Activated T-helper 1 cell treated with anti-CD3 and anti-CD28 coated beads, Interleukin-12 subunit alpha, Interleukin-12 subunit beta, Interleukin-2, Interleukin-4 antibody, amounts not matched to agents 30 ng/mL and 10 ng/mL and 1 ng/mL, durations not matched to agents 14 hours and 24 hours and 36 hours (primary cell): ENCODE data around the gene SPAG4. TPM values are rescaled to one million over a fixed set of nuclear protein-coding genes. Genes with fewer than 3 reads are reported as not detected.

Experiments
- DNase-seq: peaks from one replicate; pipeline ENCODE4 v3.0.0; 2021; ENCODE audit warnings: low spot score
- H3K27ac Mint-ChIP-seq: one replicate; pipeline ENCODE4 v1.8.0; 2021; ENCODE audit warnings: mild to moderate bottlenecking, mixed read lengths
- H3K27me3 Mint-ChIP-seq: one replicate; pipeline ENCODE4 v1.8.0; 2022; ENCODE audit warnings: mild to moderate bottlenecking, moderate library complexity, mixed read lengths; ENCODE audit not compliant: insufficient read depth
- H3K36me3 Mint-ChIP-seq: one replicate; pipeline ENCODE4 v1.8.0; 2021; ENCODE audit warnings: low read depth, mixed read lengths
- H3K4me1 Mint-ChIP-seq: one replicate; pipeline ENCODE4 v1.8.0; 2021; ENCODE audit warnings: low read depth, mixed read lengths
- H3K4me3 Mint-ChIP-seq: one replicate; pipeline ENCODE4 v1.8.0; 2021; ENCODE audit warnings: mild to moderate bottlenecking, moderate library complexity, mixed read lengths
- H3K9me3 Mint-ChIP-seq: one replicate; pipeline ENCODE4 v1.8.0; 2021; ENCODE audit warnings: mixed read lengths
- intact Hi-C: fragments of 100-400 bp; cut with micrococcal nuclease; formaldehyde crosslinking; loops from one replicate; pipeline ENCODE4 v1.15.1; 2024
- total RNA-seq: library from RNA; stranded (reverse); gene quantifications from 2 replicates; pipeline ENCODE4 v1.2.3, GENCODE V29; 2022

SPAG4 gene, protein sequence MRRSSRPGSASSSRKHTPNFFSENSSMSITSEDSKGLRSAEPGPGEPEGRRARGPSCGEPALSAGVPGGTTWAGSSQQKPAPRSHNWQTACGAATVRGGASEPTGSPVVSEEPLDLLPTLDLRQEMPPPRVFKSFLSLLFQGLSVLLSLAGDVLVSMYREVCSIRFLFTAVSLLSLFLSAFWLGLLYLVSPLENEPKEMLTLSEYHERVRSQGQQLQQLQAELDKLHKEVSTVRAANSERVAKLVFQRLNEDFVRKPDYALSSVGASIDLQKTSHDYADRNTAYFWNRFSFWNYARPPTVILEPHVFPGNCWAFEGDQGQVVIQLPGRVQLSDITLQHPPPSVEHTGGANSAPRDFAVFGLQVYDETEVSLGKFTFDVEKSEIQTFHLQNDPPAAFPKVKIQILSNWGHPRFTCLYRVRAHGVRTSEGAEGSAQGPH
- 3.6 and 5.1 TPM in 2 replicates for total RNA-seq

DNA sequence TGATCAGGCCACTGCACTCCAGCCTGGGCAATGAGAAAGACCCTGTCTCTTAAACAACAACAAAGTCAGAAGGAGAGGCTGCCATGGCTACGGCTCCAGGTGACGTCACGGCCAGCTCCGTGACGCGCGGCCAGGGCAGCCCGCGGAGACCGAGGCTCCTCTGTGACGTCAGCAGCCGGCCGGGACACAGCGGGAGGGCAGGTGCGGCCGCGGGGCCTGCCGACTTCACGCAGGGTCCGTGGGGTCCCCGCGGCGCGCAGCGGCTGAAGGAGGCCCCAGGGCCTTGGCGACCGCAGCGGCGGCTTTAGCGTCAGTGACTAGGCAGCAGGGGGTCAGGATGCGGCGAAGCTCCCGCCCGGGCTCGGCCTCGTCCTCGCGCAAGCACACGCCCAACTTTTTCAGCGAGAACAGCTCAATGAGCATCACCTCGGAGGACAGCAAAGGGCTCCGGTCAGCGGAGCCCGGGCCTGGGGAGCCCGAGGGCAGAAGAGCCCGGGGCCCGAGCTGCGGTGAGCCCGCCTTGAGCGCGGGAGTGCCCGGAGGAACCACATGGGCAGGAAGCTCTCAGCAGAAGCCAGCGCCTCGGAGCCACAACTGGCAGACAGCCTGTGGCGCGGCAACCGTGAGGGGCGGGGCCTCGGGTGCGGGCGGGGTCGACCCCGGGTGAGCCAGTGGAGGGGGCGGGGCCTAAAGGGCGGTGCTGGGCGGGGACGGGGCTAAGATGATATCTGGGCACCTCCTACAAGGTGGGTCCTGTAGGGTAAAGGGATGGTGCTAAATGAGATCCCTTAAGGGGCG lies at the start of gene SPAG4:
Gene SPAG4 (plus strand): TSS at position 163 of the 798 bp plus-strand sequence. CDS start 175 bp downstream, at position 338.
- intact Hi-C loops, result loop anchor here (1.0 to 5.0 kb wide), 10 partner anchors 15 to 851 kb away; partner anchors contain the start of genes CEP250, EIF6, NFS1 and RBM39
- Mint-ChIP-seq H3K27ac (peak within 1 kb of the TSS; percentile 95), H3K4me3 (peak within 1 kb of the TSS; percentile 88), H3K27me3 (no peaks in the 10 kb centered on the region), H3K4me1 (peaks cover 27% of the 10 kb centered on the region), H3K36me3 (no peaks in the 10 kb centered on the region), H3K9me3 (no peaks in the 10 kb centered on the region)
- DNase-seq, result peak; percentile 73

DNA sequence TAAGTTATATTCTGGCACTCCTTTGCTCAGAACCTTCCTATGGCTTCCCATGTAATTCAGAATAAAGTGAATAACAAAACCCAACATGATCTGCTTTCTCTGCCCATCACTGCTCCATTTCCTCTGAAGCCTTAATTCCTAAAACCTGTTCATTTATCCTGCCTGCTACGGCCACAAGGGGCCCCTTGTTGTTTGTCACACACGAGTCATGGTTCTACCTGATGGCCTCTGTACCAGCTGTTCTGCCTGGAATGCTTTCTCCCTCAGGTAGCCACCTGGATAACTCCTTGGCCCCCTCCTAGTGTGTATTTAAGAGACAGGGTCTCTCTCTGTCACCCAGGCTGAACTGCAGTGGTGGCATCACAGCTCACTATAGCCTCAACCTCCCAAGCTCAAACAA lies 47.0 kb upstream of the SPAG4 start:
- H3K27me3 Mint-ChIP-seq, result peaks cover 18% of the 10 kb centered on the region
- peaks cover 5% of the 10 kb centered on the region for H3K9me3 Mint-ChIP-seq
- DNase-seq, result no peak
- H3K4me3 Mint-ChIP-seq, result no peak overlapping the region
- H3K4me1 Mint-ChIP-seq, result no peaks in the 10 kb centered on the region
- intact Hi-C loops, result no loop called here
- H3K27ac Mint-ChIP-seq, result no peak overlapping the region
- H3K36me3 Mint-ChIP-seq, result no peaks in the 10 kb centered on the region

DNA sequence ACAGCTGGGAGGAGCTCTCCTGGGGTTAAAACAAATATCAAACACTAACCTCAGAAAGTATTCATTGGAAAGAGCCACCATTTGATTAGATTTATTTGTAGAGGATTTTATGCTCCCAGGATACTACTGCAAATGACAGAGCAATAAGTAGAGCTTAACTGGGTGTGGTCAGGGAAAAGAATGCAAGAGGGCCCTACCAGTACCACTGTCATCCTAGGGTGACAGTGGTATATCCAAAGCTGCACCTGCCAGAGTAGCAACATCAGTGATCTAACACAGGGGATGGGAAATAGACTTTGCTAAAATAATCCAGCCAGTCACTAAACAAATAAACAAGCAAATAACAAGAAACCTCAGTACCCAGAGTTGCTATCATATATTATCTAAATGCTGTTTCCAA lies 44.1 kb upstream of the SPAG4 start:
- Mint-ChIP-seq H3K4me1 (no peaks in the 10 kb centered on the region), H3K27ac (no peak overlapping the region), H3K36me3 (peaks cover 3% of the 10 kb centered on the region), H3K27me3 (peaks cover 19% of the 10 kb centered on the region), H3K4me3 (no peak overlapping the region), H3K9me3 (peaks cover 8% of the 10 kb centered on the region)
- no peak for DNase-seq
- intact Hi-C loops, result no loop called here

DNA sequence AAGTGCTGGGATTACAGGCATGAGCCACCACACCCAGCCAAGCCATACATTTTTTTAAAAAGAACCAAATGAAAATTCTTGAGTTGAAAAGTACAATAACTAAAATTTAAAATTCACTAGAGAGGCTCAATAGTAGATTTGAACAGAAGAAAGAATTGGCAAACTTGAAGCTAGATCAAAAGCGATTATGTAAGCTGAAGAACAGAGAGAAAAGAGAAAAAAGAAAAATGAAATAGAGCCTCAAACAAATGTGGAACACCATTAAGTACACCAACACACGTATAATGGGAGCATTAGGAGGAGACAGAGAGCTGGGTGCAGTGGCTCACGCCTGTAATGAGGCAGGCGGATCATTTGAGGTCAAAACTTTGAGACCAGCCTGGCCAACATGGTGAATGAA lies 42.8 kb upstream of the SPAG4 start:
- Mint-ChIP-seq H3K36me3 (peaks cover 3% of the 10 kb centered on the region), H3K9me3 (peaks cover 8% of the 10 kb centered on the region), H3K27ac (no peak overlapping the region), H3K4me3 (no peak overlapping the region), H3K27me3 (peaks cover 8% of the 10 kb centered on the region), H3K4me1 (no peaks in the 10 kb centered on the region)
- intact Hi-C loops, result no loop called here
- no peak for DNase-seq

DNA sequence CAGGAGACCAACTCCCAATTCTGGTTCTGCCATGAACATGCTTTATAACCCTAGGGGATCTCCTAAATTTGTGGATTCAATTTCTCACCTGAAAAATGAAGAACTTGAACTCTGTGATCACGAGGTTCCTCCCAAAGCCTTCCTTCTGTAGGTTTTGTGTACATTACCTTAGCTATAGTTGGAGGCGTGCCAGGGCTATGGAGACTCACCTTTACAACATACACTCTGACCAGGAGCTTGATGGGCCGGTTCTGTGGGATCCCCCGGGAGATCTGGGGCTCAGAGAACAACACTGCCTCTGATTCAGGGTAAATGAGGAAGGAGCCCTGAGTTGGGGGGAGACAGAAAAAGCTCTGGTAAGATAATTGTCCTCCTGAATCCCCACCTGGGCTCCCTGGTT lies 39.7 kb upstream of the SPAG4 start:
- Mint-ChIP-seq H3K9me3 (peaks cover 8% of the 10 kb centered on the region), H3K27me3 (peaks cover 8% of the 10 kb centered on the region), H3K36me3 (peaks cover 3% of the 10 kb centered on the region), H3K4me3 (no peak overlapping the region), H3K4me1 (no peaks in the 10 kb centered on the region), H3K27ac (no peak overlapping the region)
- DNase-seq, result no peak
- intact Hi-C loops, result no loop called here

DNA sequence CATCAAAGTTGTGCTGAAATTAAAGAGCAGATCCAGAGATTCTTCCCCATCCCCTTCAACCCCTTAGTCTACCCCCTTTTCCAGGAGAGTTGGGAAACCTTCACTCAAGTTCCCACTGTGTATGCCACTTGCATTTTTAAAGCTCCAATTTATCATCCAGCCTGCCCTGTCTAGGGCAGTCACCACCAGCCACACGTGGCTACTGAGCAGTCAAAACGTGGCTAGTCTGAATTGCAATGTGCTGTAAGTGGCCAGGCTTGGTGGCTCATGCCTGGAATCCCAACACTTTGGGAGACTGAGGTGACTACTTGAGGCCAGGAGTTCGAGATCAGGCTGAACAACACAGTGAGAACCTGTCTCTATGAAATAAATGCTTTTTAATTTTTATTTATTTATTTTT lies 38.8 kb upstream of the SPAG4 start:
- Mint-ChIP-seq H3K27me3 (peaks cover 8% of the 10 kb centered on the region), H3K27ac (no peak overlapping the region), H3K4me3 (no peak overlapping the region), H3K36me3 (peaks cover 3% of the 10 kb centered on the region), H3K4me1 (no peaks in the 10 kb centered on the region), H3K9me3 (peaks cover 8% of the 10 kb centered on the region)
- intact Hi-C loops, result no loop called here
- DNase-seq, result no peak

DNA sequence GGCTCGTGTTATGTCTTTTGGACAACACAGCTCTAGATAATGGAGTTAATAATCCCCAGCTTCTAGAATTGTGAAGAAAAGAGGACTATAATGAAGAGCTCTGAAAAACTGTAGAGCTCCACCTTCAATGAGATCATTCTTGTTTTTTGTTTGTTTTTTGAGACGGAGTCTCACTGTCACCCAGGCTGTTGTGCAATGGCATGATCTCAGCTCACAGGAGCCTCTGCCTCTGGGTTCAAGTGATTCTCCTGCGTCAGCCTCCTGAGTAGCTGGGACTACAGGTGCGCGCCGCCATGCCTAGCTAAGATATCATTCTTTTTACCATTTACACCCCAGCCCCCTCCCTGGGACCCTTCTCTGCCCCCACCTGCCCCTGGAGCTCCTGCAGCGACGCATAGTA lies 37.2 kb upstream of the SPAG4 start:
- Mint-ChIP-seq H3K4me1 (no peaks in the 10 kb centered on the region), H3K27ac (no peak overlapping the region), H3K9me3 (peaks cover 3% of the 10 kb centered on the region), H3K27me3 (peaks cover 5% of the 10 kb centered on the region), H3K4me3 (no peak overlapping the region), H3K36me3 (peaks cover 3% of the 10 kb centered on the region)
- no peak for DNase-seq
- intact Hi-C loops, result no loop called here

DNA sequence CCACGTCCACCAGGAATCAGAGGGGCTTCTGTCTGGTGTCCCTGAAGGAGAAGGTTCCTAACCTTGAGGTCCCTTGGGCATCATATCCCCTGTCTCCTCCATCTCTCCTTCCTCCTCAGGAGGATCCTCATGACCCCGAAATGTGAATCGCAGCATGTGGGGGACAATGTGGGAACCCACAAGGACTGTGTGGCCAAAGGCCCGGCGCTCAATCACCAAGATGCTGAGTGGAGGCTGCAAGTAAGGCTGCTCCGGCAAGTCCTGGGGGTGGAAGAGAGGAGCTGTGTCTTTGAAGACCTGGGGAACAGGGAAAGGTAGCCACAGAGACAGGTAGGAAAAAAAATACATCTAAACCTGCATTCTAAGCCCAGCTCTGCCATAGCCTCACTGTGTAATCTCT lies 36.4 kb upstream of the SPAG4 start:
- intact Hi-C loops, result no loop called here
- Mint-ChIP-seq H3K4me3 (no peak overlapping the region), H3K27me3 (peaks cover 2% of the 10 kb centered on the region), H3K36me3 (no peaks in the 10 kb centered on the region), H3K27ac (no peak overlapping the region), H3K9me3 (peaks cover under 1% of the 10 kb centered on the region), H3K4me1 (no peaks in the 10 kb centered on the region)
- DNase-seq, result no peak

DNA sequence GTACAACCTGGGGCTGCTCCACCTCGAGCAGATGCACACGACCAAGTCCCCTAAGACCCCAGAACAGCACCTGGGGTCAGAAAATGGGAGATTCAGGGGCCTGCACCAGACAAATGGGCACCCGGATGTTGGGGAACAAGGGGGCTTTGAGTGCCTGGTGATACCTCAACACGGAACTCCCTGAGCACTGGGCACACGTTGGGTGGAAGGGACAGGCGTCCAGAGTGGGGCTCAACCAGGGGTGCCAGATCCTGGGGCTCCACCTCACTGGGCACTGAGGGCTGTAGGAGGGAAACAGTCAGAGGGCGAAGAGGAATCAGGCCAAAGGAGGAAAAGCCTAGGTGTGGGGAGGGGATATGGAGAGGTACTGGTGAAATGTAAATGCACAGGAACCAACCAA lies 33.5 kb upstream of the SPAG4 start:
- no peaks in the 10 kb centered on the region for H3K36me3 Mint-ChIP-seq
- H3K4me3 Mint-ChIP-seq, result no peak overlapping the region
- DNase-seq, result no peak
- H3K9me3 Mint-ChIP-seq, result no peaks in the 10 kb centered on the region
- H3K27me3 Mint-ChIP-seq, result peaks cover under 1% of the 10 kb centered on the region
- no peaks in the 10 kb centered on the region for H3K4me1 Mint-ChIP-seq
- H3K27ac Mint-ChIP-seq, result no peak overlapping the region
- intact Hi-C loops, result no loop called here

DNA sequence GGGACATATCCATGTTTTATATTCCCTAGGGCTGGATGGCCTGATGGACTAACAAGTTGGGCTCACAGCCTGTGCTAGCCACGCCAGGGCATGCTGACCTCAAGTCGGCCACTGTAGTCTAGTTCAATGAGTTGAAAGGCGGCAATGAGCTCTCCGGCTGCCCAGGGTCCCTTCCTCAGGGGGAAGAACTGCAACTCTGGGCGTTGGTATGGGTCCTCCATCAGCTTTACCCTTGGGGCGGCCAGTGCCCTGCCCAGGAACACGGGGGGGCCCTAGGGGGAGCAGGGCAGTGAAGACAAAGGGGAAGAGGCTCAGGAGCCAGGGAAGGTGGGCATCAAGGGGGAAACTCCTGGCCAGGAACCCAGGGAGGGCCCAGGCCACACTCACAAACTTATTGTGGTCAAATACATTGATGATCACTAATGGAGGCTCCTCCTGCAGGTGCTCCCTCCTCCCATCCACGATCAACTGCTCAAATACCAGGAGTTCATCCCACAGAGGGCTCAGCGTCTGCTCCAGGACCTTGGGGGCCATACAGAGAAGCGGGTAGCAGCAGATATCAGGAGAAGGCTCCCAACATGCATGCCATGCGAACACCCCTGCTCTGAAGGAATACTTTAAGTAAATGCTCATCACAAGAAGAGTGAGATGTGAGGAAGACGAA lies 32.8 kb upstream of the SPAG4 start:
- intact Hi-C loops, result no loop called here
- Mint-ChIP-seq H3K27ac (no peak overlapping the region), H3K4me3 (no peak overlapping the region), H3K9me3 (no peaks in the 10 kb centered on the region), H3K27me3 (peaks cover 3% of the 10 kb centered on the region), H3K36me3 (no peaks in the 10 kb centered on the region), H3K4me1 (no peaks in the 10 kb centered on the region)
- no peak for DNase-seq

DNA sequence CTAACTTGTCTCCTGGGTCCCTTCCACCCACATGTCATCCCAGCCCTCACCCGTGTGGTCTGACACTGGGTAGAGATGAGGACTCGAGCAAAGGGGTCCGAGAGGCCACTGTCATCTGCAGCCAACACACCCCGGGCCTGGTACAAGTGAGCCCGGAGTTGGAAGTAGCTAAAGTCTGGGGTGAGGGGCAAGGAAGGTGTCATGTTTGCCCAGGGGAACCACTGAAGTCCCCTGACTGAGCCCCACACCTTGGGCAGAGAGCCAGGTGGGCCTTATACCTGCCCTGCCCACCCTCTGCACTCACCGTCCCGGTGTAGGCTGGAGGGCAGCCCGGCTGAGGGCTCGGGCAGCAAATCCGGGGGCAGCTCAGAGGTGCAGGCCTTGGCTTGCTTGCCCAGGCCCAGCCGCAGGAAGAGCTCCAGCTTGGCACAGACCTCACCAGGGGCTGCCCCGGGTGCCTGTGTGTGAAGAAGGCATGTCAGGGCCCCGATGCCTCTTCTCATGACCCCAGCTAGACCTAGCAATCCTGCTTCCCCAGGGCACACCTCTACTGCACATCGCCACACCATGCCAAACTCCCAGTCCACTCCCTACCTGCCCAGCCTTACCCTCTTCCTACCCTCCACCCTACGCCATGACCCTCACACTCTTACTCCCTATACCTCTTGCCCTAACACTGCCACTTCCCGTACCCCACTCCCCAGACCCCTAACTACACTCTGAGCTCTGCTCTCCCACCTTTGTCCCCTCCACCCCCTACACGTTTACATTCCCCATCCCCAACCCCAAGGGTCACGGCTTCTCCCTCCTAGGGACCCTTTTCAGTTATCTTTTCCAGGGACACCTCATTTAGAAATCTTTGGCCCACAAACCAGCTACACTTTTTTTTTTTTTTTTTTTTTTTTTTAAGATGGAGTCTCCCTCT lies 31.7 kb upstream of the SPAG4 start:
- H3K9me3 Mint-ChIP-seq, result no peaks in the 10 kb centered on the region
- peaks cover 3% of the 10 kb centered on the region for H3K27me3 Mint-ChIP-seq
- intact Hi-C loops, result no loop called here
- DNase-seq, result no peak
- no peaks in the 10 kb centered on the region for H3K4me1 Mint-ChIP-seq
- H3K27ac Mint-ChIP-seq, result no peak overlapping the region
- no peak overlapping the region for H3K4me3 Mint-ChIP-seq
- H3K36me3 Mint-ChIP-seq, result no peaks in the 10 kb centered on the region

DNA sequence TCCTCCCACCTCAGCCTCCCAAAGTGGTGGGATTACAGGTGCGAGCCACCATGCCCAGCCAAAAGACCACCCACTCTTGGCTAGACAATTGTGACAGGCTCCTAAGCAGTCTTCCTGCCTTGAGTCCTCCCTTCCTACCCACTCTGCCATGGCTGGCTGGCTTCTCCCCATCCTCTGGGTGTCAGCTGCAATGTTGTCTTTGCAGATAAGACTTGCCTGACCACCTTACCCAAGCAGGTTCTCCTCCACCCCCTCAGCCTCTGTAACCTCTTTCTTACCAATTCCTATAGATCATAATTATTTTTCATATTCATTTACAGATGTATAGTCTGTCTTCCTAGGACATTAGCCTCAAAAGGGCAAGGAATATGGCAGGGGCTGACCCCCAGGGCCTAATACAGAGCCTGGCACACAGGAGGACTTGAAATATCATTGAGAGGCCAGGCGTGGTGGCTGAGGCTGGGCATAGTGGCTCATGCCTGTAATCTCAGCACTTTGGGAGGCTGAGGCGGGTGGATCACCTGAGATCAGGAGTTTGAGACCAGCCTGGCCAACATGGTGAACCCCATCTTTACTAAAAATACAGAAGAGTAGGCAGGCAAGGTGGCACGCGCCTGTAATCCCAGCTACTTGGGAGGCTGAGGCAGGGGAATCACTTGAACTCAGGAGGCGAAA lies 28.7 kb upstream of the SPAG4 start:
- Mint-ChIP-seq H3K36me3 (no peaks in the 10 kb centered on the region), H3K4me3 (no peak overlapping the region), H3K4me1 (no peaks in the 10 kb centered on the region), H3K27ac (no peak overlapping the region), H3K9me3 (no peaks in the 10 kb centered on the region), H3K27me3 (peaks cover 7% of the 10 kb centered on the region)
- intact Hi-C loops, result no loop called here
- DNase-seq, result no peak
